C4-2B (cell line): ENCODE results near the gene PTPRN2.

Experiments
- ZFX ChIP-seq: fragments of 450-650 bp; IDR thresholded peaks from 2 replicates; pipeline ENCODE4 v1.6.1; 2017
- TF ChIP-seq, protein P1 (sequence below): fragments of 450-650 bp; conservative IDR thresholded peaks from 2 replicates; pipeline ENCODE4 v1.5.1; 2017; ENCODE audit warnings: mild to moderate bottlenecking

- TF ChIP-seq, protein P1, sequence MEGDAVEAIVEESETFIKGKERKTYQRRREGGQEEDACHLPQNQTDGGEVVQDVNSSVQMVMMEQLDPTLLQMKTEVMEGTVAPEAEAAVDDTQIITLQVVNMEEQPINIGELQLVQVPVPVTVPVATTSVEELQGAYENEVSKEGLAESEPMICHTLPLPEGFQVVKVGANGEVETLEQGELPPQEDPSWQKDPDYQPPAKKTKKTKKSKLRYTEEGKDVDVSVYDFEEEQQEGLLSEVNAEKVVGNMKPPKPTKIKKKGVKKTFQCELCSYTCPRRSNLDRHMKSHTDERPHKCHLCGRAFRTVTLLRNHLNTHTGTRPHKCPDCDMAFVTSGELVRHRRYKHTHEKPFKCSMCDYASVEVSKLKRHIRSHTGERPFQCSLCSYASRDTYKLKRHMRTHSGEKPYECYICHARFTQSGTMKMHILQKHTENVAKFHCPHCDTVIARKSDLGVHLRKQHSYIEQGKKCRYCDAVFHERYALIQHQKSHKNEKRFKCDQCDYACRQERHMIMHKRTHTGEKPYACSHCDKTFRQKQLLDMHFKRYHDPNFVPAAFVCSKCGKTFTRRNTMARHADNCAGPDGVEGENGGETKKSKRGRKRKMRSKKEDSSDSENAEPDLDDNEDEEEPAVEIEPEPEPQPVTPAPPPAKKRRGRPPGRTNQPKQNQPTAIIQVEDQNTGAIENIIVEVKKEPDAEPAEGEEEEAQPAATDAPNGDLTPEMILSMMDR: no peak
- no peak for TF ChIP-seq ZFX
These were observed 554.4 kb downstream of the PTPRN2 start for GRCh38 chr7:158033196-158033595.
